A549 (cell line): ENCODE measurements around the gene ACTG2. TPM values are rescaled to one million over a fixed set of nuclear protein-coding genes. Genes with fewer than 3 reads are reported as not detected.

Source experiments
- ATAC-seq, 2 experiments: fragments of 200-7000 bp in 1 of 2; fragments of >200 bp in 1 of 2; cut with Nextera tagmentation in 1 of 2; cut with Tn5 transposase in 1 of 2; 3 replicates each; pipeline versions ENCODE4 v1.8.0 to v1.9.1; 2018 to 2020; ENCODE audit warnings: mild to moderate bottlenecking in 1 of 2, moderate library complexity in 1 of 2
- CTCF ChIA-PET: fragments of 300-600 bp; sonication (Branson Sonifier 250); formaldehyde crosslinking; extraction: SDS; loops from one replicate; lab custom pipeline; 2021; ENCODE audit warnings: antibody characterized with exemption, inconsistent platforms; lab: Yijun Ruan, JAX
- POLR2A ChIA-PET: fragments of 350-600 bp; formaldehyde crosslinking; extraction: SDS; loops from one replicate; lab custom pipeline; 2021; ENCODE audit warnings: antibody characterized with exemption, inconsistent platforms; lab: Yijun Ruan, JAX
- DNase-seq, 2 experiments: peaks; one replicate each; pipeline versions ENCODE4 v3.0.0 to v3.0.0-alpha.2; 2011 to 2016; ENCODE audit warnings: low read depth in 1 of 2, low spot score in 1 of 2
- FAIRE-seq: peaks from 2 replicates; lab custom pipeline; 2011; peaks lifted over from hg19 to GRCh38; lab: Jason Lieb, UNC
- H3K27ac ChIP-seq, 2 experiments: fragments of >200 bp; sonication (Bioruptor Twin); formaldehyde crosslinking; 3 replicates each; pipeline ENCODE4 v1.5.1; 2016 to 2017
- H3K4me1 ChIP-seq: fragments of >200 bp; sonication (Bioruptor Twin); formaldehyde crosslinking; 3 replicates; pipeline ENCODE4 v1.6.1; 2016
- H3K4me2 ChIP-seq: fragments of >200 bp; sonication (Bioruptor Twin); formaldehyde crosslinking; 3 replicates; pipeline ENCODE4 v1.6.1; 2016
- H3K4me3 ChIP-seq: fragments of >200 bp; sonication (Bioruptor Twin); formaldehyde crosslinking; 3 replicates; pipeline ENCODE4 v1.5.1; 2016
- H3K9me3 ChIP-seq: fragments of >200 bp; sonication (Bioruptor Twin); formaldehyde crosslinking; 3 replicates; pipeline ENCODE4 v1.6.1; 2016
- BCL3 ChIP-seq: fragments of >200 bp; sonication (Bioruptor Twin); formaldehyde crosslinking; IDR thresholded peaks from 3 replicates; pipeline ENCODE4 v1.6.1; 2016
- EHF ChIP-seq: fragments of 250-450 bp; sonication (Bioruptor Pico); IDR thresholded peaks from 2 replicates; pipeline ENCODE4 v1.5.0; 2020; ENCODE audit warnings: mild to moderate bottlenecking
- FOSL2 ChIP-seq, 2 experiments: fragments of 450-650 bp in 1 of 2; fragments of >200 bp in 1 of 2; sonication (Bioruptor Twin) in 1 of 2; formaldehyde crosslinking; IDR thresholded peaks; 2 replicates each; pipeline versions ENCODE4 v1.5.0 to v1.6.1; 2016 to 2020; ENCODE audit warnings: mild to moderate bottlenecking in 1 of 2, moderate library complexity in 1 of 2
- FOXS1 ChIP-seq: fragments of 250-450 bp; sonication (Bioruptor Pico); IDR thresholded peaks from 2 replicates; pipeline ENCODE4 v1.5.0; 2020; ENCODE audit warnings: mild to moderate bottlenecking, moderate library complexity
- GATA3 ChIP-seq: IDR thresholded peaks from 2 replicates; pipeline ENCODE4 v1.6.1; 2012; ENCODE audit warnings: borderline replicate concordance
- HES2 ChIP-seq: fragments of >200 bp; sonication (Bioruptor Twin); formaldehyde crosslinking; IDR thresholded peaks from 2 replicates; pipeline ENCODE4 v1.6.1; 2016
- HOXB13 ChIP-seq: fragments of 250-450 bp; sonication (Bioruptor Pico); IDR thresholded peaks from 2 replicates; pipeline ENCODE4 v1.5.0; 2020; ENCODE audit warnings: low read depth, mild to moderate bottlenecking, moderate library complexity
- HOXB5 ChIP-seq: fragments of 250-450 bp; sonication (Bioruptor Pico); IDR thresholded peaks from 2 replicates; pipeline ENCODE4 v1.5.0; 2020; ENCODE audit warnings: mild to moderate bottlenecking, moderate library complexity
- JUN ChIP-seq, 2 experiments: fragments of >200 bp; sonication (Bioruptor Twin); formaldehyde crosslinking; IDR thresholded peaks; 2 replicates in 1 of 2; 3 replicates in 1 of 2; pipeline ENCODE4 v1.6.1; 2016 to 2017
- JUNB ChIP-seq: fragments of >200 bp; sonication (Bioruptor Twin); formaldehyde crosslinking; IDR thresholded peaks from 2 replicates; pipeline ENCODE4 v1.6.1; 2016
- MAX ChIP-seq: IDR thresholded peaks from 2 replicates; pipeline ENCODE4 v1.6.1; 2012
- MAZ ChIP-seq: fragments of 150-350 bp; IDR thresholded peaks from 2 replicates; pipeline ENCODE4 v1.6.1; 2014; ENCODE audit warnings: antibody characterized with exemption, low read depth, low read length, borderline replicate concordance
- NPAS2 ChIP-seq: fragments of 250-450 bp; sonication (Bioruptor Pico); IDR thresholded peaks from 2 replicates; pipeline ENCODE4 v1.8.0; 2022; ENCODE audit warnings: mild to moderate bottlenecking, moderate library complexity, borderline replicate concordance
- POLR2A ChIP-seq: IDR thresholded peaks from 2 replicates; pipeline ENCODE4 v1.6.1; 2012; ENCODE audit warnings: mild to moderate bottlenecking, low read length
- RARB ChIP-seq: fragments of 250-450 bp; sonication (Bioruptor Pico); IDR thresholded peaks from 2 replicates; pipeline ENCODE4 v1.8.0; 2021; ENCODE audit warnings: mild to moderate bottlenecking, moderate library complexity
- SMC3 ChIP-seq: fragments of >200 bp; sonication (Bioruptor Twin); formaldehyde crosslinking; IDR thresholded peaks from 3 replicates; pipeline ENCODE4 v1.6.1; 2018; ENCODE audit warnings: inconsistent platforms
- TP53 ChIP-seq: fragments of 250-450 bp; sonication (Bioruptor Pico); IDR thresholded peaks from 2 replicates; pipeline ENCODE4 v1.5.0; 2021; ENCODE audit warnings: mild to moderate bottlenecking, moderate library complexity
- USF2 ChIP-seq: fragments of 450-650 bp; IDR thresholded peaks from 2 replicates; pipeline ENCODE4 v1.6.1; 2014; ENCODE audit warnings: antibody characterized with exemption
- ZFP36 ChIP-seq: fragments of 450-650 bp; IDR thresholded peaks from 2 replicates; pipeline ENCODE4 v1.6.1; 2014; ENCODE audit warnings: borderline replicate concordance; ENCODE audit not compliant: partially characterized antibody
- WGBS: methylation state at CpG from one replicate; pipeline ENCODE4 v1.1.6; 2017; ENCODE audit errors: missing lambda C conversion rate; 5-methylcytosine and 5-hydroxymethylcytosine counted together
- polyA plus RNA-seq, 4 experiments: library from polyadenylated mRNA; depleted of rRNA in 3 of 4; stranded (reverse); fragments of >200 nt; fragmentation: RNase III in 1 of 4; extraction: RNeasy Plus Mini Kit Qiagen cat#74134 plus additional on column Dnase treatment in 1 of 4; gene quantifications; 2 replicates in 3 of 4; 3 replicates in 1 of 4; pipeline ENCODE4 v1.2.3, GENCODE V29; 2011 to 2017

Gene ACTG2
- polyA plus RNA-seq, 2 of the 4 experiments (the other 2 are of a cell fraction), result 0.04 to 0.26 TPM

- ATAC-seq (no peak), DNase-seq (no peak), FAIRE-seq (no peak)
- Histone ChIP-seq H3K4me3 (no peak overlapping the region), H3K4me1 (peaks cover 33% of the 10 kb centered on the region), H3K9me3 (no peaks in the 10 kb centered on the region)
- TF ChIP-seq BCL3 (no peak), POLR2A (no peak)
- TF ChIP-seq, all 56 proteins: peak for 0
- ChIA-PET CTCF (interaction anchor here (0.6 to 2.5 kb wide), 2 partner anchors 11 to 36 kb away, joined by 3 to 7 read pairs; no protein-coding TSS in a partner anchor), POLR2A (no interaction called here)
- H3K27ac ChIP-seq, result no peak overlapping the region
- no peak overlapping the region for H3K4me2 ChIP-seq
Measured at GRCh38 chr2:73856214-73856613, 36.6 kb upstream of the ACTG2 start.

DNA sequence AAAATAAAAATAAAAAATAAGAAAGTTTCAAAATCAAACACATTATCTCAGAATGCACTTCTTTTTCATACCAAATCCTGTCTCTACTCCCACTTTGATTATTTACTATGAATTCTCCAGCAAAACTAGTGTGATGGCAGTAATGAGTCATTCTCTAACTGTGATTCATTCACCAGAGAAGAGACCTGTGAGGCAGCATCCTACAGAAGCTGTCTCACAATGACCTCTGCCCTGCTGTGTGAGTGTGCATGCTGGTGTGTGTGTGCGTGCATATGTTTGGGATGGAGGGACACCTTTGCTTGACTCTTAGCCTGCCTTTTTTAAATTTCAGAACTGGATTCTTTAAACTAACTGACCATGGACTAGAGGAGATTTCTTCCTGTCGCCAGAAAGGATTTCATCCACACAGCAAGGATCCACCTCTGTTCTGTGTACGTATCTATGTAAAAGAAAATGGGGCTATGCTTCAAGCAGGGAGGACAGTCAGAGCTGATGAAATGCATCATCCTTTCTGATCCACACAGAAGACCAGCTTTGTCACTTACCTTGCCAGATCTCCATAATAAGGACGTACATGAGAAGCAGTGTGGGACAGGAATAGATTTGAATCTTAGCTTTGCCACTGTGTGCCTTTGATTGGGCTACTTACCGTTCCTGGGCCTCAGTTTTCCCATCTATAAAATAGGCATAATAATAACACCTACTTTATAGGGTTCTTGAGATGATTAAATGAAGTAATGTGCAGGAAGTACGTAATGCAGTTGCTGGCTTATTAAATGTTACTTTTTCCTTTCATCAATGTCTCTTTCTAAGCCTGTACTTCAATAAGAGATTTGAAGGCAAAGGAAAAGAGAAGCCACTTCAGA is 32.9 kb upstream of the ACTG2 start:
- ChIA-PET CTCF (interaction anchor here (1.2 kb wide), 1 partner anchor 36 kb away, joined by 4 read pairs; no protein-coding TSS in a partner anchor), POLR2A (no interaction called here)
- FAIRE-seq (peak; percentile 61), DNase-seq (peak; percentile 73 to 79), ATAC-seq (peak; percentile 93 to 95)
- peak overlapping the region; percentile 24; the same call in 1 of the 3 replicates for H3K4me2 ChIP-seq
- H3K27ac ChIP-seq, result no peak overlapping the region
- no peak overlapping the region for H3K4me3 ChIP-seq
- WGBS, result 67% methylated on average over 6 of the region's 6 CpGs
- no peaks in the 10 kb centered on the region for H3K9me3 ChIP-seq
- TF ChIP-seq JUNB (peak; percentile 68), RARB (CRISPR knock-in tag) (no peak), ZFP36 (no peak), FOSL2 (IDR thresholded peaks at IDR 0.05) (peak; percentile 93), FOSL2 (CRISPR knock-in tag; IDR thresholded peaks at IDR 0.05) (peak; percentile 90), NPAS2 (CRISPR knock-in tag) (no peak), MAX (0 out of 2 replicates have a peak, but pooled peaks have one; percentile 40)
- H3K4me1 ChIP-seq, result peaks cover 19% of the 10 kb centered on the region

- 84% methylated on average over 2 of the region's 2 CpGs for WGBS
- ChIA-PET POLR2A (no interaction called here), CTCF (interaction anchor here (0.8 to 1.6 kb wide), 3 partner anchors 39 to 288 kb away, joined by 3 to 4 read pairs (median 3); no protein-coding TSS in a partner anchor)
- Histone ChIP-seq H3K9me3 (no peaks in the 10 kb centered on the region), H3K27ac (no peak overlapping the region), H3K4me1 (peaks cover 19% of the 10 kb centered on the region), H3K4me3 (no peak overlapping the region), H3K4me2 (no peak overlapping the region)
- TF ChIP-seq FOXS1 (CRISPR knock-in tag) (no peak), JUN (IDR thresholded peaks at IDR 0.05) (no peak), USF2 (no peak), HOXB5 (CRISPR knock-in tag) (no peak), EHF (CRISPR knock-in tag) (no peak), HES2 (no peak)
- no peak for ATAC-seq
- no peak for DNase-seq
- FAIRE-seq, result no peak
Measured at GRCh38 chr2:73862987-73863386, 29.8 kb upstream of the ACTG2 start.

- DNase-seq (no peak), FAIRE-seq (no peak), ATAC-seq (no peak)
- POLR2A ChIA-PET, result no interaction called here
- WGBS, result 89% methylated on average over 9 of the region's 9 CpGs
- CTCF ChIA-PET, result interaction anchor here (1.2 to 1.3 kb wide), 2 partner anchors 26 to 423 kb away, joined by 3 to 4 read pairs; no protein-coding TSS in a partner anchor
- Histone ChIP-seq H3K4me1 (no peaks in the 10 kb centered on the region), H3K27ac (no peak overlapping the region), H3K4me3 (no peak overlapping the region), H3K4me2 (no peak overlapping the region), H3K9me3 (no peaks in the 10 kb centered on the region)
- no peak for TF ChIP-seq SMC3
- TF ChIP-seq HOXB13 (CRISPR knock-in tag), result no peak
- no peak for TF ChIP-seq MAZ
- TF ChIP-seq TP53, result no peak
- TF ChIP-seq EHF (CRISPR knock-in tag), result no peak
- TF ChIP-seq GATA3, result no peak
- TF ChIP-seq HOXB5 (CRISPR knock-in tag), result no peak
Measured at GRCh38 chr2:73868204-73868978, 24.4 kb upstream of the ACTG2 start.
